Neuronal stem cell (in vitro differentiated cells): ENCODE measurements around the gene ATG9A.

Experiments used
- DNase-seq: peaks from one replicate; pipeline ENCODE4 v3.0.0-alpha.2; 2013; ENCODE audit warnings: low spot score
- H2AFZ ChIP-seq: one replicate; pipeline ENCODE4 v1.6.1; 2013; ENCODE audit warnings: mild to moderate bottlenecking, low read length, inconsistent platforms
- H2AK5ac ChIP-seq: 2 replicates; pipeline ENCODE4 v1.6.1; 2013; ENCODE audit warnings: low read depth, mild to moderate bottlenecking, inconsistent platforms, low read length, moderate library complexity, mixed read lengths
- H2BK120ac ChIP-seq: 2 replicates; pipeline ENCODE4 v1.6.1; 2013; ENCODE audit warnings: low read depth, mild to moderate bottlenecking, inconsistent platforms, low read length, moderate library complexity, mixed read lengths
- H2BK12ac ChIP-seq: one replicate; pipeline ENCODE4 v1.6.1; 2013; ENCODE audit warnings: low read length, inconsistent platforms
- H2BK15ac ChIP-seq: 2 replicates; pipeline ENCODE4 v1.6.1; 2013; ENCODE audit warnings: mild to moderate bottlenecking, low read length, inconsistent platforms, mixed read lengths
- H2BK5ac ChIP-seq: one replicate; pipeline ENCODE4 v1.6.1; 2013; ENCODE audit warnings: inconsistent platforms, mild to moderate bottlenecking, low read length, moderate library complexity
- H3K14ac ChIP-seq: one replicate; pipeline ENCODE4 v1.6.1; 2013; ENCODE audit warnings: low read length, inconsistent platforms
- H3K18ac ChIP-seq: 2 replicates; pipeline ENCODE4 v1.6.1; 2013; ENCODE audit warnings: low read length, inconsistent platforms
- H3K23ac ChIP-seq: 2 replicates; pipeline ENCODE4 v1.6.1; 2013; ENCODE audit warnings: low read depth, mild to moderate bottlenecking, mixed read lengths, low read length, inconsistent platforms; ENCODE audit not compliant: poor library complexity
- H3K27ac ChIP-seq: replicated peaks from 3 replicates; pipeline ENCODE4 v1.5.1; 2013; ENCODE audit warnings: low read length, inconsistent platforms
- H3K27me3 ChIP-seq, 3 experiments: 2 replicates each; pipeline ENCODE4 v1.6.1; 2013; ENCODE audit warnings: low read length in 3 of 3, mild to moderate bottlenecking in 2 of 3, inconsistent platforms in 1 of 3, low read depth in 1 of 3, mixed read lengths in 1 of 3, moderate library complexity in 1 of 3; ENCODE audit not compliant: control insufficient read depth in 3 of 3, insufficient read depth in 3 of 3
- H3K36me3 ChIP-seq, 2 donors: replicated peaks in 1 of 2; 2 replicates each; pipeline ENCODE4 v1.6.1; 2013; ENCODE audit warnings: low read length in 2 of 2; ENCODE audit not compliant: control insufficient read depth in 2 of 2, insufficient read depth in 2 of 2
- H3K4ac ChIP-seq: 2 replicates; pipeline ENCODE4 v1.6.1; 2013; ENCODE audit warnings: inconsistent platforms, mild to moderate bottlenecking, low read length, moderate library complexity
- H3K4me1 ChIP-seq, 2 donors: 1 replicate in 1 of 2; 2 replicates in 1 of 2; pipeline ENCODE4 v1.6.1; 2013; ENCODE audit warnings: low read length in 2 of 2, low read depth in 1 of 2; ENCODE audit not compliant: control insufficient read depth in 2 of 2, insufficient read depth in 1 of 2
- H3K4me2 ChIP-seq: one replicate; pipeline ENCODE4 v1.6.1; 2013; ENCODE audit warnings: mild to moderate bottlenecking, low read length, inconsistent platforms; ENCODE audit not compliant: insufficient read depth, poor library complexity, severe bottlenecking
- H3K4me3 ChIP-seq, 2 donors: 2 replicates each; pipeline ENCODE4 v1.5.1; 2013; ENCODE audit warnings: low read length in 2 of 2, mild to moderate bottlenecking in 2 of 2, inconsistent platforms in 1 of 2, moderate library complexity in 1 of 2
- H3K79me1 ChIP-seq: one replicate; pipeline ENCODE4 v1.6.1; 2013; ENCODE audit warnings: low read depth, mild to moderate bottlenecking, inconsistent platforms, low read length, moderate library complexity
- H3K9ac ChIP-seq: one replicate; pipeline ENCODE4 v1.6.1; 2013; ENCODE audit warnings: mild to moderate bottlenecking, low read depth, low read length, inconsistent platforms; ENCODE audit not compliant: poor library complexity
- H3K9me3 ChIP-seq, 2 donors: replicated peaks in 1 of 2; 2 replicates each; pipeline versions ENCODE3 to v1.6.1; 2013; ENCODE audit warnings: low read length in 2 of 2, mild to moderate bottlenecking in 2 of 2, inconsistent platforms in 1 of 2, low read depth in 1 of 2, mixed read lengths in 1 of 2, moderate library complexity in 1 of 2; ENCODE audit not compliant: control insufficient read depth in 2 of 2, insufficient read depth in 1 of 2
- H4K8ac ChIP-seq: one replicate; pipeline ENCODE4 v1.6.1; 2013; ENCODE audit warnings: low read depth, mild to moderate bottlenecking, inconsistent platforms, low read length, moderate library complexity
- H4K91ac ChIP-seq: one replicate; pipeline ENCODE4 v1.6.1; 2013; ENCODE audit warnings: low read length, low read depth, mild to moderate bottlenecking, inconsistent platforms; ENCODE audit not compliant: poor library complexity
- WGBS, 2 donors: extraction: QIAGEN DNeasy Blood & Tissue Kit; methylation state at CpG; one replicate each; pipeline ENCODE4 v1.1.7; 2013; ENCODE audit warnings: missing lambda C conversion rate in 2 of 2, mixed read lengths in 1 of 2; ENCODE audit not compliant: insufficient read length in 2 of 2, insufficient replicate concordance in 1 of 2; ENCODE audit errors: extremely low coverage in 2 of 2; 5-methylcytosine and 5-hydroxymethylcytosine counted together

ATG9A gene

GRCh38 chr2:219173176-219173575 is 56.3 kb downstream of the ATG9A start:
- Histone ChIP-seq H2BK15ac (no peak overlapping the region), H3K27ac (no peak overlapping the region), H4K8ac (no peak overlapping the region), H3K36me3 (peaks cover 11 to 36% of the 10 kb centered on the region in 2 donors), H3K18ac (no peak overlapping the region), H3K9ac (no peak overlapping the region), H2AK5ac (no peak overlapping the region), H2BK12ac (no peak overlapping the region), H3K4me1 (peaks cover 3% of the 10 kb centered on the region in 2 donors), H2BK5ac (no peak overlapping the region), H3K79me1 (peaks cover 3% of the 10 kb centered on the region), H3K14ac (no peak overlapping the region), H2BK120ac (no peak overlapping the region), H3K4me3 (no peak overlapping the region), H3K9me3 (no peaks in the 10 kb centered on the region), H3K27me3 (no peaks in the 10 kb centered on the region), H3K4me2 (no peak overlapping the region), H3K4ac (no peak overlapping the region), H3K23ac (no peak overlapping the region), H4K91ac (no peak overlapping the region), H2AFZ (no peak overlapping the region)
- DNase-seq: no peak
- WGBS, 2 donors: no CpG with 5 or more reads among the region's 6 CpGs

- H2BK5ac ChIP-seq: no peak overlapping the region
- H2AK5ac ChIP-seq: no peak overlapping the region
- no peaks in the 10 kb centered on the region for H3K27me3 ChIP-seq
- H3K4ac ChIP-seq: no peak overlapping the region
- H3K4me1 ChIP-seq: peaks cover 3% of the 10 kb centered on the region in 2 donors
- no peak for DNase-seq
- H3K23ac ChIP-seq: no peak overlapping the region
- H3K27ac ChIP-seq: no peak overlapping the region
- no peak overlapping the region for H3K4me3 ChIP-seq
- no peak overlapping the region for H4K8ac ChIP-seq
- no peak overlapping the region for H4K91ac ChIP-seq
- no peak overlapping the region for H2BK12ac ChIP-seq
- H2BK120ac ChIP-seq: no peak overlapping the region
- H3K79me1 ChIP-seq: peaks cover 3% of the 10 kb centered on the region
- no peak overlapping the region for H2AFZ ChIP-seq
- peaks cover 11 to 36% of the 10 kb centered on the region in 2 donors for H3K36me3 ChIP-seq
- WGBS, 2 donors: no CpG with 5 or more reads among the region's 16 CpGs
- H2BK15ac ChIP-seq: no peak overlapping the region
- H3K9me3 ChIP-seq: no peaks in the 10 kb centered on the region
- H3K14ac ChIP-seq: no peak overlapping the region
- no peak overlapping the region for H3K4me2 ChIP-seq
- no peak overlapping the region for H3K9ac ChIP-seq
- no peak overlapping the region for H3K18ac ChIP-seq
Observed at GRCh38 chr2:219172231-219173154, 56.9 kb downstream of the ATG9A start.

GRCh38 chr2:219171231-219171651 is 58.2 kb downstream of the ATG9A start:
- no peak overlapping the region for H2BK120ac ChIP-seq
- no peak overlapping the region for H3K14ac ChIP-seq
- no peak overlapping the region for H3K23ac ChIP-seq
- no peak overlapping the region for H3K27ac ChIP-seq
- H3K4me1 ChIP-seq: peaks cover 3% of the 10 kb centered on the region in 2 donors
- peaks cover 2% of the 10 kb centered on the region for H3K79me1 ChIP-seq
- no CpG with 5 or more reads among the region's 6 CpGs for WGBS, 2 donors
- H3K9ac ChIP-seq: no peak overlapping the region
- H2AK5ac ChIP-seq: no peak overlapping the region
- H3K9me3 ChIP-seq: no peaks in the 10 kb centered on the region
- no peak overlapping the region for H4K91ac ChIP-seq
- H3K4me3 ChIP-seq: no peak overlapping the region
- no peak overlapping the region for H3K18ac ChIP-seq
- H3K4me2 ChIP-seq: no peak overlapping the region
- no peak overlapping the region for H2AFZ ChIP-seq
- H3K4ac ChIP-seq: no peak overlapping the region
- H4K8ac ChIP-seq: no peak overlapping the region
- H3K27me3 ChIP-seq: no peaks in the 10 kb centered on the region
- no peak overlapping the region for H2BK5ac ChIP-seq
- no peak overlapping the region for H2BK15ac ChIP-seq
- no peak overlapping the region for H2BK12ac ChIP-seq
- peaks cover 11 to 36% of the 10 kb centered on the region in 2 donors for H3K36me3 ChIP-seq
- peak; percentile 26 for DNase-seq

- H2BK15ac ChIP-seq: no peak within 1 kb of the TSS
- no peak within 1 kb of the TSS for H2AFZ ChIP-seq
- no peak within 1 kb of the TSS for H3K23ac ChIP-seq
- WGBS, 2 donors: no CpG with 5 or more reads among the region's 10 CpGs
- no peak within 1 kb of the TSS for H2BK5ac ChIP-seq
- H3K18ac ChIP-seq: no peak within 1 kb of the TSS
- no peaks in the 10 kb centered on the region for H3K9me3 ChIP-seq
- H3K36me3 ChIP-seq: peaks cover 11 to 36% of the 10 kb centered on the region in 2 donors
- H3K27me3 ChIP-seq: no peaks in the 10 kb centered on the region
- no peak within 1 kb of the TSS for H3K14ac ChIP-seq
- no peak within 1 kb of the TSS for H2BK120ac ChIP-seq
- H3K4me1 ChIP-seq: no peaks in the 10 kb centered on the region
- no peak within 1 kb of the TSS for H4K8ac ChIP-seq
- H4K91ac ChIP-seq: no peak within 1 kb of the TSS
- no peak for DNase-seq
- no peaks in the 10 kb centered on the region for H3K79me1 ChIP-seq
- no peak within 1 kb of the TSS for H3K4me2 ChIP-seq
- H2AK5ac ChIP-seq: no peak within 1 kb of the TSS
- no peak within 1 kb of the TSS for H2BK12ac ChIP-seq
- no peak within 1 kb of the TSS for H3K4me3 ChIP-seq
- H3K4ac ChIP-seq: no peak within 1 kb of the TSS
- H3K9ac ChIP-seq: peak within 1 kb of the TSS; percentile 10
- no peak within 1 kb of the TSS for H3K27ac ChIP-seq
Observed at GRCh38 chr2:219169930-219170654, 59.3 kb downstream of the ATG9A start, which contains the start of gene SLC23A3. Gene SLC23A3 (minus strand): TSS chr2:219170029. CDS start chr2:219169984, 45 bp downstream.
